ENCODE results near the gene RLIM.

RLIM gene

GRCh38 chrX:74602142-74602541 is 12.3 kb downstream of the RLIM start:
- H3K23ac ChIP-seq (ENCODE audit: low read length in 2 of 2), result no peak overlapping the region
- no peaks in the 10 kb centered on the region for H3K79me1 ChIP-seq (replicated peaks; ENCODE audit: low read length, poor library complexity, severe bottlenecking)
- no peak overlapping the region for H2BK5ac ChIP-seq (ENCODE audit: low read depth, low read length, poor library complexity, severe bottlenecking)
- H2BK12ac ChIP-seq (ENCODE audit: low read length in 2 of 2), result no peak overlapping the region
- no peak overlapping the region for H3K14ac ChIP-seq (ENCODE audit: low read length in 2 of 2)
- H4K8ac ChIP-seq (ENCODE audit: low read length), result no peak overlapping the region
- H4K91ac ChIP-seq (ENCODE audit: low read length), result no peak overlapping the region
- H3K9me3 ChIP-seq (ENCODE audit: control insufficient read depth, low read length), result no peaks in the 10 kb centered on the region
- no peak overlapping the region for H3K4ac ChIP-seq (ENCODE audit: low read depth in 1 of 2, low read length in 2 of 2)
- no peak overlapping the region for H2BK15ac ChIP-seq (ENCODE audit: low read depth, poor library complexity, severe bottlenecking)
- no peak overlapping the region for H3K9ac ChIP-seq (ENCODE audit: low read length)
- no peak overlapping the region for H3K27ac ChIP-seq (ENCODE audit: low read length, poor library complexity, severe bottlenecking)
- H2AFZ ChIP-seq (ENCODE audit: low read depth, low read length), result no peak overlapping the region
- 97% methylated on average over 6 of the region's 8 CpGs for WGBS
- no peak overlapping the region for H3K4me2 ChIP-seq (ENCODE audit: low read length, poor library complexity, severe bottlenecking)
- H3K4me1 ChIP-seq (ENCODE audit: control insufficient read depth, insufficient read depth, low read depth, low read length), result no peaks in the 10 kb centered on the region
- H2AK5ac ChIP-seq (ENCODE audit: low read length, severe bottlenecking), result no peak overlapping the region
- H3K36me3 ChIP-seq (ENCODE audit: control insufficient read depth in 1 of 2, insufficient read depth in 2 of 2, low read depth in 1 of 2, low read length in 2 of 2), result peaks cover 0 to 5% of the 10 kb centered on the region in 2 experiments
- no peak for DNase-seq
- no peak overlapping the region for H2BK120ac ChIP-seq (ENCODE audit: low read depth, low read length)
- H3K18ac ChIP-seq (ENCODE audit: low read depth in 1 of 2, low read length in 2 of 2), result no peak overlapping the region
- H3K27me3 ChIP-seq (ENCODE audit: control insufficient read depth in 1 of 2, insufficient read depth in 1 of 2, low read length in 2 of 2), result no peaks in the 10 kb centered on the region
- H3K4me3 ChIP-seq (ENCODE audit: insufficient read depth in 1 of 2, low read depth in 1 of 2, low read length in 2 of 2), result no peak overlapping the region

DNA sequence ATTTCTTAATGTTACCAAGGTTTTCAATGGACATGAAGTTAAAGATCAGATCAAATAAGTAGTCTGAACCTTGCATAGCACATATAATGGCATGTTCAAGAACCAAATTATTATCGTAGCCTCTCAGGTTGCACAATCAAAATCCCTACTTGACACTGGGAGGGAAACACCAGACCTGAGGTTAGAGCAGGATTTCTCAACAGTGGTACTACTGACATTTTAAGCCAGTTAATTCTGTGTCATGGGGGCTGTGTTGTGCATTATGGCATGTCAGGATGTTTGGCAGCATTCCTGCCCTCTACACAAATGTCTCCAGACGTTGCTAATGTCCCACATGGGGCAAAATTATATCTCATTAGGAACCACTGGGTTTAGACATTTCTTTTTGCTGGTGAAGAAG is 20.8 kb downstream of the RLIM start:
- Histone ChIP-seq H3K4me2 (ENCODE audit: low read length, poor library complexity, severe bottlenecking) (no peak overlapping the region), H3K27me3 (ENCODE audit: control insufficient read depth in 1 of 2, insufficient read depth in 1 of 2, low read length in 2 of 2) (no peaks in the 10 kb centered on the region)
- WGBS, result no CpG with 5 or more reads among the region's 2 CpGs

GRCh38 chrX:74585766-74586165 is 28.7 kb downstream of the RLIM start:
- Histone ChIP-seq H3K4ac (ENCODE audit: low read depth in 1 of 2, low read length in 2 of 2) (no peak overlapping the region), H4K8ac (ENCODE audit: low read length) (no peak overlapping the region), H3K18ac (ENCODE audit: low read depth in 1 of 2, low read length in 2 of 2) (no peak overlapping the region), H3K4me3 (ENCODE audit: insufficient read depth in 1 of 2, low read depth in 1 of 2, low read length in 2 of 2) (no peak overlapping the region), H3K23ac (ENCODE audit: low read length in 2 of 2) (no peak overlapping the region), H3K4me2 (ENCODE audit: low read length, poor library complexity, severe bottlenecking) (no peak overlapping the region), H3K79me1 (replicated peaks; ENCODE audit: low read length, poor library complexity, severe bottlenecking) (no peaks in the 10 kb centered on the region), H2BK12ac (ENCODE audit: low read length in 2 of 2) (no peak overlapping the region), H3K14ac (ENCODE audit: low read length in 2 of 2) (no peak overlapping the region), H3K9ac (ENCODE audit: low read length) (no peak overlapping the region), H4K91ac (ENCODE audit: low read length) (no peak overlapping the region), H2BK15ac (ENCODE audit: low read depth, poor library complexity, severe bottlenecking) (no peak overlapping the region), H3K36me3 (ENCODE audit: control insufficient read depth in 1 of 2, insufficient read depth in 2 of 2, low read depth in 1 of 2, low read length in 2 of 2) (peaks cover 0 to 41% of the 10 kb centered on the region in 2 experiments), H3K27me3 (ENCODE audit: control insufficient read depth in 1 of 2, insufficient read depth in 1 of 2, low read length in 2 of 2) (peaks cover 0 to 7% of the 10 kb centered on the region in 2 experiments), H2BK5ac (ENCODE audit: low read depth, low read length, poor library complexity, severe bottlenecking) (no peak overlapping the region), H2AK5ac (ENCODE audit: low read length, severe bottlenecking) (no peak overlapping the region), H3K4me1 (ENCODE audit: control insufficient read depth, insufficient read depth, low read depth, low read length) (no peaks in the 10 kb centered on the region), H3K9me3 (ENCODE audit: control insufficient read depth, low read length) (no peaks in the 10 kb centered on the region), H2BK120ac (ENCODE audit: low read depth, low read length) (no peak overlapping the region), H2AFZ (ENCODE audit: low read depth, low read length) (no peak overlapping the region), H3K27ac (ENCODE audit: low read length, poor library complexity, severe bottlenecking) (no peak overlapping the region)
- no peak for DNase-seq
- WGBS, result 100% methylated on average over 1 of the region's 2 CpGs

More for the DNA sequence above, 20.8 kb downstream of the RLIM start:
- Histone ChIP-seq H3K4ac (ENCODE audit: low read depth in 1 of 2, low read length in 2 of 2) (no peak overlapping the region), H2AFZ (ENCODE audit: low read depth, low read length) (no peak overlapping the region), H2BK12ac (ENCODE audit: low read length in 2 of 2) (no peak overlapping the region), H3K4me1 (ENCODE audit: control insufficient read depth, insufficient read depth, low read depth, low read length) (no peaks in the 10 kb centered on the region), H3K18ac (ENCODE audit: low read depth in 1 of 2, low read length in 2 of 2) (no peak overlapping the region), H3K27ac (ENCODE audit: low read length, poor library complexity, severe bottlenecking) (no peak overlapping the region), H4K91ac (ENCODE audit: low read length) (no peak overlapping the region), H3K9me3 (ENCODE audit: control insufficient read depth, low read length) (no peaks in the 10 kb centered on the region), H3K36me3 (ENCODE audit: control insufficient read depth in 1 of 2, insufficient read depth in 2 of 2, low read depth in 1 of 2, low read length in 2 of 2) (peaks cover 7 to 75% of the 10 kb centered on the region in 2 experiments), H2BK5ac (ENCODE audit: low read depth, low read length, poor library complexity, severe bottlenecking) (no peak overlapping the region), H3K4me3 (ENCODE audit: insufficient read depth in 1 of 2, low read depth in 1 of 2, low read length in 2 of 2) (no peak overlapping the region), H2AK5ac (ENCODE audit: low read length, severe bottlenecking) (no peak overlapping the region), H3K79me1 (replicated peaks; ENCODE audit: low read length, poor library complexity, severe bottlenecking) (peaks cover 1% of the 10 kb centered on the region), H3K14ac (ENCODE audit: low read length in 2 of 2) (no peak overlapping the region), H3K9ac (ENCODE audit: low read length) (no peak overlapping the region), H3K23ac (ENCODE audit: low read length in 2 of 2) (no peak overlapping the region), H2BK15ac (ENCODE audit: low read depth, poor library complexity, severe bottlenecking) (no peak overlapping the region), H4K8ac (ENCODE audit: low read length) (no peak overlapping the region), H2BK120ac (ENCODE audit: low read depth, low read length) (no peak overlapping the region)
- DNase-seq, result no peak

- Histone ChIP-seq H3K4me1 (ENCODE audit: control insufficient read depth, insufficient read depth, low read depth, low read length) (peaks cover 1% of the 10 kb centered on the region), H3K9ac (ENCODE audit: low read length) (no peak overlapping the region), H3K4me2 (ENCODE audit: low read length, poor library complexity, severe bottlenecking) (no peak overlapping the region), H3K18ac (ENCODE audit: low read depth in 1 of 2, low read length in 2 of 2) (no peak overlapping the region), H3K27me3 (ENCODE audit: control insufficient read depth in 1 of 2, insufficient read depth in 1 of 2, low read length in 2 of 2) (peaks cover 0 to 8% of the 10 kb centered on the region in 2 experiments), H3K23ac (ENCODE audit: low read length in 2 of 2) (no peak overlapping the region), H3K4me3 (ENCODE audit: insufficient read depth in 1 of 2, low read depth in 1 of 2, low read length in 2 of 2) (no peak overlapping the region), H2BK12ac (ENCODE audit: low read length in 2 of 2) (no peak overlapping the region), H2BK120ac (ENCODE audit: low read depth, low read length) (no peak overlapping the region), H3K36me3 (ENCODE audit: control insufficient read depth in 1 of 2, insufficient read depth in 2 of 2, low read depth in 1 of 2, low read length in 2 of 2) (peaks cover 0 to 7% of the 10 kb centered on the region in 2 experiments), H3K4ac (ENCODE audit: low read depth in 1 of 2, low read length in 2 of 2) (no peak overlapping the region), H2BK15ac (ENCODE audit: low read depth, poor library complexity, severe bottlenecking) (no peak overlapping the region), H3K14ac (ENCODE audit: low read length in 2 of 2) (no peak overlapping the region), H2AK5ac (ENCODE audit: low read length, severe bottlenecking) (no peak overlapping the region), H2BK5ac (ENCODE audit: low read depth, low read length, poor library complexity, severe bottlenecking) (no peak overlapping the region), H2AFZ (ENCODE audit: low read depth, low read length) (no peak overlapping the region), H4K8ac (ENCODE audit: low read length) (no peak overlapping the region), H3K79me1 (replicated peaks; ENCODE audit: low read length, poor library complexity, severe bottlenecking) (no peaks in the 10 kb centered on the region), H4K91ac (ENCODE audit: low read length) (no peak overlapping the region), H3K9me3 (ENCODE audit: control insufficient read depth, low read length) (no peaks in the 10 kb centered on the region), H3K27ac (ENCODE audit: low read length, poor library complexity, severe bottlenecking) (no peak overlapping the region)
- DNase-seq, result no peak
- 90% methylated on average over 2 of the region's 3 CpGs for WGBS
These were observed 34.7 kb downstream of the RLIM start for GRCh38 chrX:74579597-74580198.

Measured in mesenchymal stem cell (in vitro differentiated cells and primary cell).